Measurements from ENCODE around the gene PPARG. TPM values are rescaled to one million over a fixed set of nuclear protein-coding genes. Genes with fewer than 3 reads are reported as not detected.

PPARG gene
- total and polyA plus RNA-seq, 4 donors, result 8.3 to 41.4 (median 26.2) TPM

DNA sequence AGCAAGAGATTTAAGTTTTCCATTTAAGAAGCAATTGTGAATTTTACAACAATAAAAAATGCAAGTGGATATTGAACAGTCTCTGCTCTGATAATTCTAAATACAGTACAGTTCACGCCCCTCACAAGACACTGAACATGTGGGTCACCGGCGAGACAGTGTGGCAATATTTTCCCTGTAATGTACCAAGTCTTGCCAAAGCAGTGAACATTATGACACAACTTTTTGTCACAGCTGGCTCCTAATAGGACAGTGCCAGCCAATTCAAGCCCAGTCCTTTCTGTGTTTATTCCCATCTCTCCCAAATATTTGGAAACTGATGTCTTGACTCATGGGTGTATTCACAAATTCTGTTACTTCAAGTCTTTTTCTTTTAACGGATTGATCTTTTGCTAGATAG is 62.3 kb downstream of the PPARG start:
- no peak overlapping the region for H3K27ac ChIP-seq (ENCODE audit: low read depth in 1 of 2, low read length in 1 of 2)
- peaks cover 2 to 17% (median 6%) of the 10 kb centered on the region in 5 donors for H3K4me1 ChIP-seq (ENCODE audit: control insufficient read depth in 5 of 5, insufficient read depth in 5 of 5, low read length in 5 of 5)
- TF ChIP-seq, protein P1, sequence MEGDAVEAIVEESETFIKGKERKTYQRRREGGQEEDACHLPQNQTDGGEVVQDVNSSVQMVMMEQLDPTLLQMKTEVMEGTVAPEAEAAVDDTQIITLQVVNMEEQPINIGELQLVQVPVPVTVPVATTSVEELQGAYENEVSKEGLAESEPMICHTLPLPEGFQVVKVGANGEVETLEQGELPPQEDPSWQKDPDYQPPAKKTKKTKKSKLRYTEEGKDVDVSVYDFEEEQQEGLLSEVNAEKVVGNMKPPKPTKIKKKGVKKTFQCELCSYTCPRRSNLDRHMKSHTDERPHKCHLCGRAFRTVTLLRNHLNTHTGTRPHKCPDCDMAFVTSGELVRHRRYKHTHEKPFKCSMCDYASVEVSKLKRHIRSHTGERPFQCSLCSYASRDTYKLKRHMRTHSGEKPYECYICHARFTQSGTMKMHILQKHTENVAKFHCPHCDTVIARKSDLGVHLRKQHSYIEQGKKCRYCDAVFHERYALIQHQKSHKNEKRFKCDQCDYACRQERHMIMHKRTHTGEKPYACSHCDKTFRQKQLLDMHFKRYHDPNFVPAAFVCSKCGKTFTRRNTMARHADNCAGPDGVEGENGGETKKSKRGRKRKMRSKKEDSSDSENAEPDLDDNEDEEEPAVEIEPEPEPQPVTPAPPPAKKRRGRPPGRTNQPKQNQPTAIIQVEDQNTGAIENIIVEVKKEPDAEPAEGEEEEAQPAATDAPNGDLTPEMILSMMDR (IDR thresholded peaks at IDR 0.05; ENCODE audit: control extremely low read depth, extremely low read depth), result no peak
- H3K9me3 ChIP-seq (ENCODE audit: control insufficient read depth in 4 of 4, insufficient read depth in 3 of 4, low read length in 3 of 4), result no peaks in the 10 kb centered on the region
- WGBS, 2 donors, result 36 to 38% methylated on average over 4 of the region's 4 CpGs
- no peaks in the 10 kb centered on the region for H3K27me3 ChIP-seq (ENCODE audit: control insufficient read depth in 3 of 3, insufficient read depth in 3 of 3, low read length in 2 of 3)
- H3K9ac ChIP-seq (ENCODE audit: insufficient read depth in 1 of 2, low read length in 2 of 2), result no peak overlapping the region
- DNase-seq (peak in 2 of 3 donors; percentile 36 to 40), ATAC-seq (ENCODE audit: insufficient read depth, low FRiP score) (no peak)
- no peak overlapping the region for H3K4me3 ChIP-seq
- H3K36me3 ChIP-seq (ENCODE audit: control insufficient read depth in 4 of 4, insufficient read depth in 4 of 4, low read length in 4 of 4), result no peaks in the 10 kb centered on the region

DNA sequence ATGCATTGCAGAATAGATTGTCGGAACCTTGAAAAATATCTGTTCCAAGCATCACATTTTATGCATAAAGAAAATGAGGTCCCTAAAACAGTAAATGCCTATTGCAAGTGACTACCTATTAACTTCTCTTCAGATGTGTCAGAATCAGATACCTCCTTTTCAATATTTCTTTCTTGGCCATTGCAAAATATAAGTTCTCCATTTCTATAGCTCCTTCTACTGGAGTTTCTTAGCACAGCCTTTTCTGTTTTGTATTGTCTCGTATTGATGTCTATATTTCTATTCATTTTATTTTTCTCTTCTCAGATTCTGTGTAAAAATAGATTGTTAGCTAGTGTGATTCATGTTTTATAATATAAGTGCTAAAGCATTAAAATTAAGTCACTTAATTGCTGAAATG is 63.4 kb downstream of the PPARG start:
- 65 to 70% methylated on average over 2 of the region's 2 CpGs for WGBS, 2 donors

GRCh38 chr3:12352755-12353154 is 63.9 kb downstream of the PPARG start:
- DNase-seq, result no peak
- Histone ChIP-seq H3K4me3 (no peak overlapping the region), H3K4me1 (ENCODE audit: control insufficient read depth in 5 of 5, insufficient read depth in 5 of 5, low read length in 5 of 5) (peaks cover 2 to 17% (median 6%) of the 10 kb centered on the region in 5 donors)

More for the DNA sequence above, 63.4 kb downstream of the PPARG start:
- H3K9me3 ChIP-seq (ENCODE audit: control insufficient read depth in 4 of 4, insufficient read depth in 3 of 4, low read length in 3 of 4), result no peaks in the 10 kb centered on the region
- no peak overlapping the region for H3K27ac ChIP-seq (ENCODE audit: low read depth in 1 of 2, low read length in 1 of 2)
- no peak overlapping the region for H3K9ac ChIP-seq (ENCODE audit: insufficient read depth in 1 of 2, low read length in 2 of 2)
- H3K36me3 ChIP-seq (ENCODE audit: control insufficient read depth in 4 of 4, insufficient read depth in 4 of 4, low read length in 4 of 4), result no peaks in the 10 kb centered on the region
- H3K4me3 ChIP-seq, result no peak overlapping the region
- DNase-seq (no peak), ATAC-seq (ENCODE audit: insufficient read depth, low FRiP score) (no peak)
- no peaks in the 10 kb centered on the region for H3K27me3 ChIP-seq (ENCODE audit: control insufficient read depth in 3 of 3, insufficient read depth in 3 of 3, low read length in 2 of 3)
- TF ChIP-seq, protein P1 (IDR thresholded peaks at IDR 0.05; ENCODE audit: control extremely low read depth, extremely low read depth), result no peak
- peaks cover 2 to 17% (median 6%) of the 10 kb centered on the region in 5 donors for H3K4me1 ChIP-seq (ENCODE audit: control insufficient read depth in 5 of 5, insufficient read depth in 5 of 5, low read length in 5 of 5)

More at GRCh38 chr3:12352755-12353154, 63.9 kb downstream of the PPARG start:
- no peak for ATAC-seq (ENCODE audit: insufficient read depth, low FRiP score)
- Histone ChIP-seq H3K9ac (ENCODE audit: insufficient read depth in 1 of 2, low read length in 2 of 2) (no peak overlapping the region), H3K9me3 (ENCODE audit: control insufficient read depth in 4 of 4, insufficient read depth in 3 of 4, low read length in 3 of 4) (no peaks in the 10 kb centered on the region), H3K36me3 (ENCODE audit: control insufficient read depth in 4 of 4, insufficient read depth in 4 of 4, low read length in 4 of 4) (no peaks in the 10 kb centered on the region), H3K27me3 (ENCODE audit: control insufficient read depth in 3 of 3, insufficient read depth in 3 of 3, low read length in 2 of 3) (no peaks in the 10 kb centered on the region), H3K27ac (ENCODE audit: low read depth in 1 of 2, low read length in 1 of 2) (no peak overlapping the region)
- TF ChIP-seq, protein P1 (IDR thresholded peaks at IDR 0.05; ENCODE audit: control extremely low read depth, extremely low read depth), result no peak

Data from lung (tissue), 12 donors.